Rectal smooth muscle tissue (tissue), 1 donor: ENCODE data around the gene PIGV.

Experiments used
- H3K27ac ChIP-seq: one replicate; pipeline ENCODE4 v1.7.0; 2013; ENCODE audit warnings: low read depth, low read length, inconsistent platforms
- H3K27me3 ChIP-seq: one replicate; pipeline ENCODE4 v1.7.0; 2013; ENCODE audit warnings: low read length; ENCODE audit not compliant: control insufficient read depth, insufficient read depth
- H3K36me3 ChIP-seq: one replicate; pipeline ENCODE4 v1.7.0; 2013; ENCODE audit warnings: low read length; ENCODE audit not compliant: control insufficient read depth, insufficient read depth
- H3K4me1 ChIP-seq: one replicate; pipeline ENCODE4 v1.7.0; 2013; ENCODE audit warnings: low read length; ENCODE audit not compliant: control insufficient read depth, insufficient read depth
- H3K4me3 ChIP-seq: one replicate; pipeline ENCODE4 v1.7.0; 2013; ENCODE audit warnings: low read length
- H3K9ac ChIP-seq: one replicate; pipeline ENCODE4 v1.7.0; 2013; ENCODE audit warnings: low read length

PIGV gene

DNA sequence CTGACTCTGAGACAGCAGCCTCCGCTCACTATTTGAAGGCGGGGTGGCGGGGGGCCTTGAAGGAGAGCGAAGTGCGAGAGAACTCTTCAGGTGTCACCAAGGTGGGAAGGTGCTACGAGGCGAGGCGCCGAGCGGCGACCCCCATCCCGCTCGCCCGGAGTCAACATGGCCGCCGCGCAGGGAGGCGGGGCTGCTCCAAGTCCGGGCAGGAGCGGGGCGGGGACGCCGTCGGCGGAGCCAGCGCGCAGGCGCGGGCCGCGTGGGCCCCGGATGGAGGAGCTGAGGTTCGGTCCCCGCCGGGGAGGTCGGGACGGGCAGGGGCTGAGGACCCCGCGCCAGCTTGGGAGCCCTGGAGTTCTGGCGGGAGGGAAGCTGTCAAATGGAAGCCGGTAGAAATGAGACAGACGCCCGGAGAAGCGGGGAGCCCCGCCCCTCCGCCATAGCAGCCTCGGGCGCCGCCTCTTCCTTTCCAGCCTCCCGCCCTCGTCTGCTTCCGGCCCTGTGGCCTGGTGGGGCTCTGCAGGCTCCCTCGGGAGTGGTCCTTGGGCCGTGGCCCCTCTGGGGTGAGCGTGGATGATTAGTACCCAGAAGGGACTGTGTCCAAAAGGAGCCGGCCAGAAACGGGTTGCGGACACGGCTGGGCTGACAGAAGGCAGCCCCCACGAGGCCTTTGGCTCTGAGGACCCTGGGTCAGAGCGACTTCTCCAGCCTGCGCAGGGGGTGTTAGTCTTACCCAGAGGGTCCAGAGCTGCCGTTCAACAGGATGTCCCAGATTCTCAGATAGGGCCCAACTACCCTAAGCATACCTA lies at the start of gene PIGV:
PIGV (plus strand) TSS at position 245 of the 809 bp plus-strand sequence. CDS start 2,866 bp downstream, outside the sequence.
- Histone ChIP-seq H3K4me1 (peaks cover 20% of the 10 kb centered on the region), H3K27me3 (no peaks in the 10 kb centered on the region), H3K4me3 (peak within 1 kb of the TSS; percentile 85), H3K36me3 (no peaks in the 10 kb centered on the region), H3K27ac (peak within 1 kb of the TSS; percentile 98), H3K9ac (peak within 1 kb of the TSS; percentile 77)

DNA sequence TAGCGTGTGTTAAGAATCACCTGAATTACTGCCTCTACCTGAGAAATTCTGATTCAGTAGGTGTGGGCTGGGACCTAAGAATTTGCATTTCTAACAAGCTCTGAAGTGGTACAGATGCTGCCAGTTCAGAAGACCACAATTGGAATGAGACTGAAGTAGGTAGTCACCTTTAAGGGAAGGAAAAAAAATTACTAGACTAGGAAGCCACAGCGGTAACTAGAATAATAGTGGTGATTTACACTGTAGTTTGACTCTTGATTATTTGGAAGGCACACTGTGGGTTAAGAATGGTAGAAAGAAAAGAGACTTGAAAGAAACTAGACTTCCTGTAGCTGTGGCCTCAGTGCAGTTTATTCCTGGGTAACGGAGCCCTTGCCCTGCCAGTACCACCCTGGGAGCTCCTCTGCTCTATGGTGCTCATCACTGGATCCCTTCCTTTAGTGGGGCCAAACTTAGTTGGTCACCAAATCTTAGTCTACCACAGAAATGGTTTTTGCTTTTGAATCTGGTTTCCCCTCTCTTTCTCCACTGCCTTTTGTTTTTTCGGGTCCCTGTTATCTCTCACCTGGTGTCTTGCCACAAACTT lies 48.3 kb upstream of the PIGV start:
- Histone ChIP-seq H3K4me3 (no peak overlapping the region), H3K27me3 (no peaks in the 10 kb centered on the region), H3K27ac (no peak overlapping the region), H3K4me1 (peaks cover 3% of the 10 kb centered on the region), H3K9ac (no peak overlapping the region), H3K36me3 (peaks cover 15% of the 10 kb centered on the region)

DNA sequence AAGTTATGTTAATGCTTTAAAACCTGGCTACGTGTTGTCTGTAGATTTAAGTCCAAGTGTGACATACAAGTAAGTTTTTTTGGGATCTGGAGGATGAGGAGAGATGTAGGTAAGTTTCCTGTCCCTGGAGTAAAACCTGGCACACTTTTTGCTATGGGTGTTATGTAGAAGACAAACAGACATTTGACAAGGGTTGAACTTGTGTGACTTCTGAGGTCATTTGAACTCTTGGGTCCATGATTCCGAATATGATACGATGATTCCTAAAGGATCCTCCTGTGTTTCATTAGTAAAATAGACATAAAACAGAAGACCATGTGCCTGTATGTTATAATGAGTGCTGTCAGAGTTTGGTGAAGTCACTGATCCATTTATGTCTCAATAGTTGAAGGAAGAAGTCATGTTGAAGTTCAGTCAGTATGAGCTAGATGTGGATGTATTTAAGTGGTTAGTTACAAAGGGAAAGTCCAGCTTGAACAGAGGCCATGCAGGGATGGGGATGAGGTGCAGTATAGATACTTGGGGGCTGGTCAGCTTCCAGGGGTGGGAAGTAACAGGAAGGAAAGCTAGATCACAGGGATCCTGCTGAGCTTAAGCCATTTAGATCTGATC lies 47.6 kb upstream of the PIGV start:
- Histone ChIP-seq H3K9ac (no peak overlapping the region), H3K36me3 (peaks cover 15% of the 10 kb centered on the region), H3K27ac (no peak overlapping the region), H3K27me3 (no peaks in the 10 kb centered on the region), H3K4me3 (no peak overlapping the region), H3K4me1 (peaks cover 3% of the 10 kb centered on the region)

DNA sequence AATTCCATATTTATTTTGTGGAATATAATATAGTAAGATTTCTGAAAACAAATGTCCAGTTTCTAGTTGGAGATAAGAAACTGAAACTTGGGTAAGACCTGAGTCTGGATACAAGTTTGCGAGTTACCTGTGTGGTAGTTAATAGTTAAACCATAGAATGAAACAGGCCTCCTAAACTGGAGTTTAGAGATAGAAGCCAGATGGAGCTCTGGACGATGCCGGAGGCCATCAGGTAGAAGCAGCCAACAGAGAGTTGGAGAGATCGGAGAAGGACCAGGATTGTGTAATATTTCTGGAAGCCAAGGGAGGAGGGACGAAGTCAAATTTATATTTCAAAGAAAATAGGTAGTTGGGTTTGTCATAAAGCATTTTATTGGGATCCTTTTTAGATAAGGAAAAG lies 46.8 kb upstream of the PIGV start:
- Histone ChIP-seq H3K4me3 (no peak overlapping the region), H3K4me1 (peaks cover 3% of the 10 kb centered on the region), H3K9ac (no peak overlapping the region), H3K27me3 (no peaks in the 10 kb centered on the region), H3K27ac (no peak overlapping the region), H3K36me3 (peaks cover 9% of the 10 kb centered on the region)

DNA sequence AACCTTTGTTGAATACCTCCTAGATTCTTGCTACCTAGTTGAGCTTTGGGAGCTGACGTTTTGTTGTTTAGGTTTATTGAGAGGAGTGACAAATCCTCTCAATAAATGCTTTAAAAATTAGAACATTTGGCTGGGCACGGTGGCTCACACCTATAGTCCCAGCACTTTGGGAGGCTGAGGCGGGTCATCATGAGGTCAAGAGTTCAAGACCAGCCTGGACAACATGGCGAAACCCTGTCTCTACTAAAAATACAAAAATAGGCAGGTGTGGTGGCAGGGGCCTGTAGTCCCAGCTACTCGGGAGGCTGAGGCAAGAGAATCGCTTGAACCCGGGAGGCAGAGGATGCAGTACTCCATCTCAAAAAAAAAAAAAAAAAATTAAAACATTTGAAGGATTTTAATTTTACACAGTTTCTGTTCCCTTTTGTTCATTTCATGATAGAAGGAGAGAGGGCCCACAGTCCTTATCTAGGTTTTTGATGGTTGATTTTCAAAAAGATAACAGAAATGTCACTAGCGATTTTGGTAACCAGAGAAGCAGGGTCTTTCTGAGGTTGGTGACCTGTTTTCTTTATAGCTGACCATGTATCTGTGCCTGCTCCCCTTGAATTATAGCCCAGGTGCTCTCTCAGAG lies 44.2 kb upstream of the PIGV start:
- Histone ChIP-seq H3K27me3 (no peaks in the 10 kb centered on the region), H3K36me3 (peaks cover 9% of the 10 kb centered on the region), H3K4me3 (no peak overlapping the region), H3K9ac (no peak overlapping the region), H3K4me1 (peaks cover 9% of the 10 kb centered on the region), H3K27ac (no peak overlapping the region)

DNA sequence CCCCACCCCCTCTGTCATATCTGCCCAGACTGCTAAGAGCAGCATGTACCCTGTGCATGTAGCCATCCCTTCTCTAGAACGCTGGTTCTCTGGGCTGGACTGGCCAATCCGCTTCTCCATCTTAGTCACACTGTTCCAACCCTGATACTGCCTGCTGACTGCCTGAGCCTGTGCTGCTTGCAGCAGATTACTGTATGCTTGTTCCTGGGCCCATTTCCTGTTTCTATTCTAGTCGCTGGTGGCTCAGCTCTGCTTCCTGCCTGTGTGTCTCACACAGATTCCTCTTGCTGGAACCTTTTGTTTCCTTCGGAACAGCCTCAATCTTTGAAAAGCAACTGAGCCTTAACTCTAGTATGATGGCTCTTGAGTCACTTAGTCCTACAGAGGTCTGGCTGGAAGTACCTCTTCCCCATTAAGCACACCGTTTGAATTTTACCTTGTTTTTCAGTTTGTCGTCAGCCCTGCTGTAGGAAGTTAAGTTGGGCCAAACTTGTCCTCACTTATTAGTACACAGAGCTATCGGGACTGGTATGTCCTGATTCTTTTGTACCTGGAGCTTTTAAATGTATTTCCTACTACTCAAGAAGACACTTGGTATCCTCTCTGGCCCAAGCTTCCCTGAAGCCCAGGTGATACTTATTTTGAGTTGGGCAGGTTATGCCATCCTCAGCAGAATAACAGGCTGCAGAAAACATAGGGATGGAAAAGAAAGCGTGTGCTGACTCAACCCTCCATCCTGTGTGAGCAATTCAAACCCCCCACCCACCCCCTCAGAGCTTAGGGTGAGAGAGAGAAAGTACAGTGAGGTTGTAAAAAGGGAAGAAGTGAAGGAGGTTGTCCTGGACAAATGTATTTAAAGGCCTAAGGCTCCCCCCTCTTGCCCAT lies 43.4 kb upstream of the PIGV start:
- H3K27ac ChIP-seq = no peak overlapping the region
- H3K4me1 ChIP-seq = peaks cover 9% of the 10 kb centered on the region
- no peaks in the 10 kb centered on the region for H3K27me3 ChIP-seq
- no peak overlapping the region for H3K9ac ChIP-seq
- peaks cover 9% of the 10 kb centered on the region for H3K36me3 ChIP-seq
- H3K4me3 ChIP-seq = no peak overlapping the region

DNA sequence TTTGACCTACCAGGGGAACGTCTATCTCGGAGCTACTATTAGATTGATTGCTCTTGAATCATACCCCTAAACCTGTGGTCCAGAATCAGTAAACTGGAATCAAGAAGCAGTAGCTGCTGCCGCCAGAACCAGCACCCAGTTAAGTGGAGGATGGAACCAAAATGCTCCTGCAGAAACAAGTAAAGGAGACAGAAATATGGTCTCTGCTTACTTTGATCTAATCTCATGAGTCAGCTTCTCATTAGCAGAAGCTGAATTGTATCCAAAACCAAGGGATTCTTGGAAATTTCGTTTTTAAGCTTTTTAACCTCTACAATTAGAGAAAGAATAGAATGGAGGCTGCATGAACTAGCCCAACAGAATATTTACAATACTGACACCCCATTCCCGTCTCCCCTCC lies 42.6 kb upstream of the PIGV start:
- Histone ChIP-seq H3K27me3 (no peaks in the 10 kb centered on the region), H3K4me1 (peaks cover 9% of the 10 kb centered on the region)

DNA sequence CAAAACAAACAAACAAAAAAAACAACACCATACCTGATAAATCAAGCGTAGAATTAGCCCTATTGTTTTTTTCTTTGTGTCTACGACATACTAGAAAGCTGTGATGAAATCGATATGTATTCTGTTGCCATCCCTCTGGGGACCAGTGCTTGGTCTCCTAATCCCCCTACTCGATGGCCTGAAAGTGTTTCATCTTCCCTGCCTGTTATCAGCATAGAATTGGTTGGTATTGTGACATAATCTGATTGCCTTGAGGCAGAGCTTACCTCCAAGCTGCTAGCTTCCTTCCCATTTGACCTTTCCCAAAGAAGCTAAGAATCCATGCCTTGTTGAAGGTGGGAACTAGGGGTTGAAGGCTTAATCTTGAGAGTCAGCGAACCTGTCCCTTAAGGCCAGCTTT lies 40.7 kb upstream of the PIGV start:
- Histone ChIP-seq H3K4me1 (peaks cover 9% of the 10 kb centered on the region), H3K36me3 (peaks cover 5% of the 10 kb centered on the region), H3K9ac (no peak overlapping the region), H3K27me3 (no peaks in the 10 kb centered on the region), H3K4me3 (no peak overlapping the region), H3K27ac (no peak overlapping the region)

More for the DNA sequence above, 42.6 kb upstream of the PIGV start:
- Histone ChIP-seq H3K36me3 (peaks cover 5% of the 10 kb centered on the region), H3K27ac (no peak overlapping the region), H3K9ac (no peak overlapping the region), H3K4me3 (no peak overlapping the region)

DNA sequence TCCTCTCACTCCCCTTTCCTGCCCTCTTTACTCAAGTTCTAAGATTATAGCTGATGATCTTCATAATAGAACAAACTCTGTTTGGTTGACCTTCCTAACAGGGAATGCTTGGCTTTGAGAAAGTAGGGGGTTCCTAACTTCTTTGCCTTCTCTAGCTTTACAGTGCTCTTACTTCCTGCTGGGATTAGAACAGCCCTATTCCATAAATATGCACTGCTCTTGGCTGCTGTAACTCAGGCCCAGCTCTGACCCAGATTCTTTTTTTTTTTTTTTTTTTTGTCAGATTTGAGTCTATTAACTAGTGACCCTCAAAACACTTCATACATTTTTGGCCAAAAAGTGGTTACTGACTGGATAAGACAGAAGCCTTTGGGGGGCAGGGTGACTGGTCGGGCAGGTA lies 39.4 kb upstream of the PIGV start:
- Histone ChIP-seq H3K27me3 (no peaks in the 10 kb centered on the region), H3K27ac (no peak overlapping the region), H3K9ac (no peak overlapping the region), H3K36me3 (no peaks in the 10 kb centered on the region), H3K4me1 (peaks cover 12% of the 10 kb centered on the region), H3K4me3 (no peak overlapping the region)

DNA sequence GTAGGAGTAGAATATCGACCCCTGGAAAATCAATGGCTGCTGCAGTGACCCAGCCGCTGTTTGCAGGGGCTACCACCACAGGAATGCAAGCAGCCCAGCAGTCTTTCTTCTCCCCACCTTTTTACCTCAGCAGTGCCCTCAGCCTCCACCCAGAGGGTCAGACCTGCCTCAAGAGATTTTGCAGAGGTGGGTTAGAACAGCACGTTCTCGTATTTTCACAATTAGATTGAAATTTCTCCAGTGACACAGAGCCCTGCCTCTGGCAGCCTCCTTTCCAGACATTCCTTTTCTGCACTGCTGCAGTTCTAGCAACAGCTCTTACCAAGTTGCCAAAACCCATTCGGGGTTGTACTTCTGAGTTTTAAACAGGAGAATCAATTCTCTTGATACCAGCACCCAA lies 38.3 kb upstream of the PIGV start:
- Histone ChIP-seq H3K4me3 (no peak overlapping the region), H3K27me3 (no peaks in the 10 kb centered on the region), H3K9ac (no peak overlapping the region), H3K4me1 (peaks cover 10% of the 10 kb centered on the region), H3K27ac (no peak overlapping the region), H3K36me3 (no peaks in the 10 kb centered on the region)

DNA sequence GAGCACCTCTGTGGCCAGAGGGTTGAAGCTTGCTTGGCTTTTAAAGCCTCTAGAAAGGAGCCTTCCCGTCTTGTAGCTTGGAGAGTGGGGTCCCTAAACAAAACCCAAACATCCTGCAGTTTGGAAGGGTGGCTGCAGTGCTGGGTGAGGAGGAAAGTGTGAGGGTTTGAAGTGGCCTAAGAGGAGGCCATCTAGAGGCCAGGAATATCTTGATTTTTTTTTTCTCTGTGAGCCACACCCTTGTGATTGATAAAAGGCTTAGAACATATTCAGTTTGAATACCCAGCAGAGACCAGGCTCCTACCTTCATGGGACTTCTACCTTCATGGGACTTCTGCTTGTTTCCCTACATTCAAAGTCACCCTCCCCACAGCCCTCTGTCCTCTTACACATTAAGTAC lies 37.3 kb upstream of the PIGV start:
- Histone ChIP-seq H3K9ac (no peak overlapping the region), H3K27me3 (no peaks in the 10 kb centered on the region), H3K4me3 (no peak overlapping the region), H3K36me3 (no peaks in the 10 kb centered on the region), H3K4me1 (peaks cover 10% of the 10 kb centered on the region), H3K27ac (no peak overlapping the region)

DNA sequence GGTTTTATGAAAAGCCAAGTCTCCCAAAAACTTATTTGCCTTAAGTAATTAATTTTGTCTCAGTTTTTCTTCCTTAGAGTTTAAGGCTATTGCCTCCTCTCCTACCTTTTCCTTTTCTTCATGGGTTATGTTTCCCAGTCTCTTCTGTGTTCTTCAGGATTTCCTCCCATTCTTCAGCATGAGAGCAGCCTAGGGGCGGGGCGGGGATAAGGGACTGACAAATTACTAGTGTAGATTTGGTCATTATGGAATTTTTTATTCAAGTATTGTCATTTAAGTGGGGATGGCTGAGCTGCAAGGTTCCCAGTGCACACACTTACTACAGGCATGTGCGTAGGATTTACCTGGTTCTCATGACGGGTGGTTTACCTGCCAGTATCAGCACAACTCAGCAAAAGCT lies 35.2 kb upstream of the PIGV start:
- Histone ChIP-seq H3K4me3 (no peak overlapping the region), H3K27ac (no peak overlapping the region), H3K36me3 (no peaks in the 10 kb centered on the region), H3K27me3 (no peaks in the 10 kb centered on the region), H3K9ac (no peak overlapping the region), H3K4me1 (peaks cover 10% of the 10 kb centered on the region)
